Dedifferentiated amniotic fluid mesenchymal stem cell (primary cell): ENCODE results near the gene TCF4.

Source experiments
- DNase-seq: peaks from one replicate; pipeline ENCODE4 v3.0.0-alpha.2; 2016; ENCODE audit errors: extremely low spot score

TCF4 gene

GRCh38 chr18:55234366-55235093 lies 353.5 kb downstream of the TCF4 start:
- peak; percentile 74 for DNase-seq

- no peak for DNase-seq
Measured at GRCh38 chr18:55233857-55234256, 354.1 kb downstream of the TCF4 start.

DNA sequence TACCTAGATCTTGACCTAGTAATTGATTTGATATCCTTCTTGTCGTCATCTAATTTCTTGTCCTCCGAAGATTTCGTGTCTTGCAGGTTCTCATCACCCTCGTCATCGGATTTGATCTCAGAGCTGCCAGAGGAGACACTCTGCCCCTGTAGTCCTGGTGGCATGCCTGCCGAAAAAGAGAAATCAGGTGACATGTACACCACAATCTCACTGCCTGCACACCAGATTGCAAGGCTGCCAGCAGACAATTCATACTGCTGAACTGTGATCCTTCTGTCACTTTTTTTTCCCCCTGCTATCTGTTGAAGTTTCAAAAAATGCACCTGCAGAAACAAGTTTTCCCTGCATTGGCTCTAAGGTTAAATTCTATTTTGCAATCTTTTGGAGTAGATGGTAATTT lies 355.5 kb downstream of the TCF4 start:
- no peak for DNase-seq

DNA sequence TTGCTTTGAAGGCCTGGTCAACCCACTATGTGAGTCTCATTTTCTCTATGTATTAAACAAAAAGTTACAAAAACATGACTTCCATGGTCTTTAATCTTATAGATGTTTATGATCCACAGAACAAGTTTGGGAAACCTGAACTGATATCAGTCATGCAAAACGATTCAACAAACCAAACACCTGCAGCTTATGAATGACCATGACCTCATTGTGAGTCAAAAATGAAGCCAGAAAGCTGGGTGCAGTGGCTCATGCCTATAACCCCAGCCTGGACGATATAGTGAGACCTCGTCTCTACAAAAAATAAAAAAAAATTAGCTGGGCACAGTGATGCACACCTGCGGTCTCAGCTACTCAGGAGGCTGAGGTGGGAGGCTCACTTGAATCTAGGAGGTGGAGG lies 358.3 kb downstream of the TCF4 start:
- no peak for DNase-seq

- no peak for DNase-seq
Measured at GRCh38 chr18:55228707-55229106, 359.3 kb downstream of the TCF4 start.

- no peak for DNase-seq
Measured at GRCh38 chr18:55228191-55228590, 359.8 kb downstream of the TCF4 start.

- DNase-seq = no peak
Measured at GRCh38 chr18:55227771-55228170, 360.2 kb downstream of the TCF4 start.

DNA sequence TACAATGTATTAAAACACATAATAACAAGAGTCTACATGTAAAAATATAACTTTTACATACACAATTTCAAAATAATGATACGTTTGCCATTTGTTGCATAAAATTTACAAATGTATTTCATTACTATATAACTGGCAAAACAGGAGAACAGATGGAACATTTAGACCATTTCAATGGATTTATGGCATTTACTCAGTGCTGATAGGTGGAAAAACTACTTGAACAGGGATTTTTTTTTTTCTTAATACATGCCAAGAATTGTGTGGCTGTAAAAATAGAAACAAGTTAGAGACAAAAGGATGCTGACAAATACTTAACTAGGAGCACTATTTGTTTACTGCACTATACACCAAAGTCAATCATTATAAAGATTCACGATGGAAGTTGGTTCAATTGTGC lies 361.9 kb downstream of the TCF4 start:
- DNase-seq = no peak

GRCh38 chr18:55224086-55224625 lies 363.8 kb downstream of the TCF4 start:
- peak; percentile 42 for DNase-seq

DNA sequence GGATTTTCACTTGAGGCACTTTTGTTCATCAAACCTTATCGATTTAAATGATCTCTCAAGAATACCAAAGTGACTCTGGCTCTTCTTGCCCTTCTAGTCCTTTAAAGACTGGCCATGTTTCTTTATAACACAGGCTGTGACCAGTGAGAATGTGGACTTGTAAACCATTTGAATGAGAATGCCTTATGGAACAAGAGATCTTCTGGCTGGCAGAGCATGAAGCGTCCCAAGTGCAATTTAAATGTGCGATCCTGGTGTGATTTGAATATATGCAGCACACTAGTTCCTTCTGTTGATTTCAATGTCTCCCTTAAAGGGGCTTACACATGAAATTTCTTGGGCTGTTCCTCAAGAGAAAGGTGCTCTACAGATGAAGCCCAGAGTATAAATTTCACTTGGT lies 366.4 kb downstream of the TCF4 start:
- no peak for DNase-seq

DNA sequence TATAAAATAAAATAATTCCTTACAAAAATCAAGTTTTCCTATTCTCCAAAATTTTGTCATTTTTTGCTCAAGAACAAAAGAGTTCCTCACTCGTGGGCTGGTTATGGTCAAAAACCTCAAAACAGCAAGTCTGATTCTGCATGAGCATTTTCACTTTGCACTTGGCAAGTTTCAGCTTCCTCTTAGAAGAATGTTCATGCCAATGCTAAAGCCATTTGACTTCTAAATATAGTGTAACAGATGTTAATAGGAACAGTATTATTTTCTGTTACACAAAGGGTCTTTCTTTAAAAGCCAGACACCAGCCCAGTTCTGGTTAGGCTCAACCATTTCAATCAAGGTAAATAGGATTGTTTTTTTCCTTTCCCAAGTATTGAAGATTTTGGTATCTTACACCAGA lies 367.5 kb downstream of the TCF4 start:
- no peak for DNase-seq

GRCh38 chr18:55219823-55220222 lies 368.2 kb downstream of the TCF4 start:
- no peak for DNase-seq

- DNase-seq = no peak
Measured at GRCh38 chr18:55219059-55219458, 368.9 kb downstream of the TCF4 start.

- no peak for DNase-seq
Measured at GRCh38 chr18:55214969-55215368, 373.0 kb downstream of the TCF4 start.

DNA sequence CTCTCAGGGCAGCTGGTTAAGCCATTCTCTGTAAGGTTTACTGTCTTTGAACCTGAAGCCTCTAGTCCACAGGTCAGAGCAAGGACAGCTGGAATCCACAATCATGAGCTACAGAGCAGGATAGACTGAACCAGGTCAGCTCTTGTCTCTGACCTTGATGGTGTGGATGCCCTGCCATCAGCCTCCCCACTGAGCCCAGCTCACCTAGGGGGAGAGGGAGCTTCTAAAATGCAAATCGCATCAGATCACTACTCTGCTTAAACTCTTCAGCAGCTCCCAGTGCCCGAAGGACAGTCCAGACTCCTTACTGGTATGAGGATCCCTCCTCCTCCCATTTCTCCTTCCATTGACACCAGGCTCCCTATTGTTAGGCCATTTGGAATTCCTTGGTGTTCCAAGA lies 373.5 kb downstream of the TCF4 start:
- no peak for DNase-seq

DNA sequence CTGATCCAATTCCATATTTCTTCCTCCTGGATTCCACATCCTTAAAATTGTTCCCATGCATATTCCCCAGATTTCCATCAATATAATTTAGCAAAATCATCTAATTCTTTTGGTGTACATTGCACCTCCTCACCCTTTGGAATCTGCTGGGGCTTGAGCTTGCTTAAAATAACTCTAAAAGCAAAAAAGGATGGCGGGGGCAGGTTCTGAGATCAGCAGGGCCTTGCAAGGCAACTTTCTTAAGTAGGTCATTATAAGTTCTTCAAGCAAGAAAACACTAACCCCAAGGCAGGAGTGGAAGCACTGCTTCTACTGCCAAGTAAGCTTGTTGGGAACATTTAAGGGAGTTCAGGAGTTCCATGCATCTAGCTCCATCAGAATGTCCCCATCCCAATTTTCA lies 374.4 kb downstream of the TCF4 start:
- no peak for DNase-seq

GRCh38 chr18:55206927-55207326 lies 381.1 kb downstream of the TCF4 start:
- DNase-seq = no peak

DNA sequence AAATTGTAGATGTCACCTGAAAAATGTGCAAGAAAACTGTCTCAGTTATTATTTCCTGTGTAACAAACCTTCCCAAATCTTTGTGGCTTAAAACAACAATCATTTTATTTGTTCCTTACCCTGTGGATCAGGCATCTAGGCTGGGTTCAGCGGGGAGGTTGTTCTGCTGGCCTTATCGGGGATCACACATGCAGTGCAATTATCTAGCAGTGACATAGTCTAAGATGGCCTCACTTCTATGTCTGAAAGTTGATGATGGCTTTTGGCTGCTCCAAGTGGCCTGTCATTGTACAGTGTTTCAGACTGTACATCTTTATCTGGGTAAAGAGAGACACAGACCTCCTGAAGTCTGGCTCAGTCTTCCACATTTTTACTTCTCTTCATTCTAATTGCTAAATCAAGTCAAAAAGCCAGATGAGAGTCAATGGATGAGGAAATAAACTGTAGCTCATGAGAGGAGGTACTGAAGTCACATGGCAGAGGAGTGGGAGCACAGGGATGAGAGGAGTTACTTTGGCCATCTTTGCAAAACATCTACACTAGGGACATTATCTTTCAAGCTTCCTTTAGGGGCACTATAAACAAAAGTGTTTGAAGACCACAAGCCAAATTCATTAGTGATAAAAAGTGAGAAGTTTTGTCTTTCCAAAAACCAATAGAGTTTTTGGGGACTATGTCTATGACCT lies 385.6 kb downstream of the TCF4 start:
- no peak for DNase-seq

DNA sequence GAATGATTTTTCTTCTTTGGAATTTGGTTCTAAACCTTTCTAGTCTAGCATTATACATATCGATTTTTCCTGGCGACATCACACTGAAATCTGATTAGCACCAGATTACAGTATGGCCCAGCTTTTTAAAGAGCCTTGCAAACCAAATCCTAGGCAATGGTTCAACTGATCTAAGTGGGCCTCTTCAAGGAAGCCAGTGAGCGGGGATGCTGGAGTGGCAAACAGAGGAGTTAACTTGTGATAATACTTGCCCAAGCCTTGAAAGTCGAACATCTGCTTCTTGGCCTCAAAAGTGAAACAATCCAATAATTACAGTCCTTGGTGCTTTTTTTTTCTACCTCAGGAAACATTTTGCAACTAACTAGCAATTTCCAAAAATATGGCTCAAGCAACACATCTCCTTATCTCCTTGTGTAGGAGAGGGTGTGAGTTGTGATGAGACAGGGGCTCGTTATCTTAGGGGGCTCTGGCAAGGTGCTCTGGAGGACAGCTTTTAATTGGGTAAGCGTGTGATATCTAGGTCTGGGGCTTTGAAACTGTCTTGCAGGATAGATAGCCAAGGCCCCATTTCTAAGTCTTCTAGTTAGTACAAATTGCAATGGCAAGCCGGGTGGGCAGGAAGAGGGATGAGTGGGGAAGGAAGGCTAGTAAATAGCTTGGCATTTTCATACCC lies 388.6 kb downstream of the TCF4 start:
- DNase-seq = no peak

DNA sequence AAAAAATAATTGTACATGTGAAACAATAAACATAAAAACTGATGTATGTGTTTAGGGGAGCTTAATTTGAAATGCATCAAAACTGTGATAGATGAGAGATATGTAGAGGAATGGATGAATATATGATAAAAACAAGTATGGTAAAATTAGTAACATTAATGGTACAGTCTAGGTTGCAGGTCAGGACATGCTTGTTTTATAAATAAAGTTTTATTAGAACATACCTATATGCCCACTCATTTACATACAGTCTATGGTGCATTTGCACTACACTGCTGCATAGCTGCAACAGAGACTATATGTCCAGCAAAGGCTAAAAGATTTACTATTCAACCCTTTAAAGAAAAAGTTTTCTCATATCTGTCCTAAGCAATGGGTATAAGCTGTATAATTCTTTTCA lies 392.1 kb downstream of the TCF4 start:
- DNase-seq = no peak

GRCh38 chr18:55189972-55190371 lies 398.0 kb downstream of the TCF4 start:
- DNase-seq = no peak

- no peak for DNase-seq
Measured at GRCh38 chr18:55186588-55186987, 401.4 kb downstream of the TCF4 start.

DNA sequence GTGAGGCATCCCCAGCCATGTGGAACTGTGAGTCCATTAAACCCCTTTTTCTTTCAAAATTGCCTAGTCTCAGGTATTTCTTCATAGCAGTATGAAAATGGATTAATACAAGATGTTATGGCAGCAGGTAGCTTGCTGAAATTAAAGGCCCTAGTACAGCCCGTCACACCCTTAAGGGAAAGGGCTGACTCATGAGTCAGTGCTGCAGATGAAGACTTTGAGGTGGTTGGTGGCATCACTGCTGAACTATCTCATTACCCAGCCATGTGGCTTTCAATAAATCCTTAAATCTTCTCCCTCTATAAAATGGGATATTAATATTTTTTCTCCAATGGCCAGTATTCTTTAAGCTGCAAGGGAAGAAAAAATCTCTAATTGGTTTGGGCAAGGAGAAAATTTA lies 402.6 kb downstream of the TCF4 start:
- no peak for DNase-seq
